ENCODE results near the gene ROCK1.
"Not testable (repeated sequence)": the region's sequence is repeated elsewhere in the genome, so short reads cannot be mapped to it uniquely, and the experiment has no call there.

The ROCK1 gene

DNA sequence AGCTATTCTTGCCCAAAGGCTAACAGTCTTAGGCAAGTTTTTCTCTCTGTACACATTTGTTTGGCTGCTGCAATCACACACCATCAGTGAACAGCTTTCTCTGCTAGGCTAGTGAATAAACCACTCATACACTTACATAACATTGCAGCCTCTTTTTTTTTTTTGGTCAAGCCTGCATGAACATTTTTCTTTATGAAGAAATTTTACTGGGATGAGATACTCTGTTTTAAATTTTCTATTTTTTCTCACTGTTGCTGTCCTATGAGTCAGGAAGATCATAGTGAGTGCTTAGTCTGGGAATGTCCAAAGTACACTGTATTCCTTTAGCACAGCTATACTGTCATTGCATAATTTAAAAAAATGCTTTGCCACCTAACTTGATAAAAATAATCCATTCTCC lies 58.5 kb downstream of the ROCK1 start:
- no peak for DNase-seq (ENCODE audit: low read depth in 2 of 2)

DNA sequence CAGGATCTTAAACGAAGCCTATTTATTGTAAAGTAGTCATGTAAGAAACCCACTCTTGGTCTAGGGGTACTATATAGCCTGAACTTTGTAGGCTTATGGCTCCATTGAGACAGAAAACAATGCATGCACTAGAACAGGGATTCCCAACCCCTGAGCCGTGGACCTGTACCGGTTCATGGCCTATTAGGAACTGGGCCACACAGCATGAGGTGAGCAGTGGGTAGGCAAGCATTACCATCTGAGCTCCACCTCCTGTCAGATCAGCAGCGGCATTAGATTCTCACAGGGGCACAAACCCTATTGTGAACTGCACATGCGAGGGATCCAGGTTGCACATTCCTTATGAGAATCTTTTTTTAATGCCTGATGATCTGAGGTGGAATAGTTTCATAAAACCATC lies 59.2 kb downstream of the ROCK1 start:
- DNase-seq (ENCODE audit: low read depth in 2 of 2): no peak

DNA sequence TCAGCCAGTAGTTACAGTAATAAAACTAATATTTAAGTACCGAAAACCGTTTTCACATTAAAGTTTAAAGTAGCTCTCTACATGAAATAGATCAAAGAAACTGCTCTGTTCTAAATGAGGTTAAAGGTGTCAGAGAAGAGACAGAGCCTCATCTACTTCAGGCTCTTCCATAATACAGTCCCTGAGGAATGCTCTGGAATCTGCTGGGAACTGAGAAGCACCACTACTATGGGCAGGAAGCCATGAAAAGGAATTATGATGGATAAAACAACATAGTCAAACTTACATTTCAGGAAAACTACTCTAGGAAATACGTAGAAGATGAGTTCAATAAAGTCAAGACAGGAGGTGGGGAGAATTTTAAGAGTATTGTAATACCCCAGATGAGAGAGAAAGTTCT lies 60.0 kb downstream of the ROCK1 start:
- no peak for DNase-seq (ENCODE audit: low read depth in 2 of 2)

DNA sequence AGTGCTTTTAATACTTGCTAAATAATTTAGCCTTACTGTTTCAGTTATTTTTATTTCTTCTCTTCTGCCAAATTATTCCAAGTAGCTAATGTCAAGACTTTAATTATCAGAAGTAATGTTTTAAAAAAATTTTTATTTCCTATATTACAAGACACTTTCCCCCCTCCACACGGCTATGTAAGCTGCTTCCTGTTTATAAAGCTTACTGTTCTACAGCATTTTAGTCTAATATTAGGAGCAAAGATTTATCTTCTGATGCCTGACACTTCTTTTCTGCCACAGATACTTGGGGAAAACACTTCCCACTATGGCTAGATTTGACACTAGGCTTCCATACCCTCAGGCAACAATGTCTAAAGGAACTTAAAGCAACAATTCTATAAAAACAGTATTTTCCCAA lies 62.3 kb downstream of the ROCK1 start:
- no peak for DNase-seq (ENCODE audit: low read depth in 2 of 2)

DNA sequence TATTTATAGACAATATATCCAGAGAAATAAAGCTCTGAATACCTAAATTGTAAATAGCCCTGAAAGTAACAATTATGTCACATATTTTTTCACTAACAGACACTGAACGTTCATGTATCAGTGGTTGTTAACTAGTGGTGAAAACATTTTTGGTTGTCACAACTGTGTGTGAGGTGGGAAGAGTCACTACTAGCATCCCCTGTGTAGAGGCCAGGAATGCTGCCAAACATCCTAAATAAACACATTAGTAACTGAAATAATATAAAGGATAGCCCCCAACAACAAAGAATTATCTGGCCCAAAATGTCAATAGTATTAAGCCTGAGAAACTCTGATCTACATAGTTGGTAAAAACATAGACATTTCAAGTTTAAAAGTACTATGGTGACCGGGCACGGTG lies 64.5 kb downstream of the ROCK1 start:
- DNase-seq (ENCODE audit: low read depth in 2 of 2): no peak

DNA sequence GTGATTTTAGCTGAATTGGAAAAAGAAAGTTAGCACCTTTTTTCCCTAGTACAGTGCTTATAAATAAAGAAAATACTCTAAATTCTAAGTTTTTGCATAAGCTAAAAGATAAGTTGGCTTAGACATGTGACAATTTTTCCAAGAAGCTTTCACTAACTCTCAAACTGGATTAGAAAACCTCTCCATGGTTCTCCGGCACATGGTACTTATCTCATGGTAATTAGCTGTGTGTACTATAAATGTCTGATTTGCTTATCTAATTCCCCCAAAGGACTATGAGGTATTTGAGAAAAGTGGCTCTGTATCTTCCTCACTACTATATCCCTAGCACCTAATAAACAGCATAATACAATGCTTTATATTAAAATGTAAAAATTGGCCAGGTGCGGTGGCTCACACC lies 71.1 kb downstream of the ROCK1 start:
- DNase-seq (ENCODE audit: low read depth in 2 of 2): no peak

DNA sequence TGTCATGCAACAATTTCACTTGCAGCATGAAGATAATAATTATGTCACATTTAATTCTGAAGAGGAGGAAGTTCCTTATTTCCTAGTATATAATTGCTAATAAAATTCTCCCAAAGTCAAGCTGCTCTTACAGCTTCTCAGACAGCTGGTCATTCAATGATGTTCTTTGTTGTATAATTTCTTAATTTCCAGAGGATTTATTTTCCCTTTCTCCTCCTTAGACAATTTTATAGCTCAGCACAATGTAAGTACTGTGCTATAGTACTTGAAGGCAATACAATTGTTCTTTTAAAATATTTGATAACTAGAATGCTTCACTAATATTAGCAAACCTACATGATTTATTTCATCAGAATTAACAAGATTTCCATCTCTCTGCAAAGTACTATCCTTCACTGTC lies 73.4 kb downstream of the ROCK1 start:
- no peak for DNase-seq (ENCODE audit: low read depth in 2 of 2)

DNA sequence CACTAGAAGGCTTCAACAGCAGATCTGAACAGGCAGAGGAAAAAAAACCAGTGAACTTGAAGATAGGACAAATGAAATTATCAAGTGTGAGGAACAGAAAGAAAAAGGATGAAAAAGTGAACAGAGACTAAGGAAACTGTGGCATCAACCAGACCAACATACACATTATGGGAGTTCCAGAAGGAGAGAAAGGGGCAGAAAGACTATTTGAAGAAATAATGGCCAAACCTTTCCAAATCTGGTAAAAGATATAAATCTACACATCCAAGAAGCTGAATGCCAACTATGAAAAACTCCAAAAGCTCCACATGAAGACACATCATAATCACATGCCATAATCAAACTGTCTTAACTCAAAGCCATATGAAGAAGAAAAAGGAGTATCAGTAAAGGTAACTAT lies 79.8 kb downstream of the ROCK1 start:
- DNase-seq (ENCODE audit: low read depth in 2 of 2): no peak

DNA sequence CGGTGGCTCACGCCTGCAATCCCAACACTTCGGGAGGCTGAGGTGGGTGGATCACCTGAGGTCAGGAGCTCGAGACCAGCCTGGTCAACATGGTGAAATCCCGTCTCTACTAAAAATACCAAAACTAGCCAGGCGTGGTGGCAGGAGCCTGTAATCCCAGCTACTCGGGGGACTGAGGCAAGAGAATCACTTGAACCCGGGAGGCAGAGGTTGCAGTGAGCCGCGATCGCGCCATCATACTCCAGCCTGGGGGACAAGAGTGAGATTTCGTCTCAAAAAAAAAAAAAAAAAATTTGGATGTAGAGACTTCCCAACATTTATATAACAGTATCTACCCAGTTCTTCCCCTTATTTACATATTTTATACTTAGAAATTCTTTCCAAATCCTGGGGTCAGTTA lies 93.4 kb downstream of the ROCK1 start:
- DNase-seq (ENCODE audit: low read depth in 2 of 2): not testable (repeated sequence)

DNA sequence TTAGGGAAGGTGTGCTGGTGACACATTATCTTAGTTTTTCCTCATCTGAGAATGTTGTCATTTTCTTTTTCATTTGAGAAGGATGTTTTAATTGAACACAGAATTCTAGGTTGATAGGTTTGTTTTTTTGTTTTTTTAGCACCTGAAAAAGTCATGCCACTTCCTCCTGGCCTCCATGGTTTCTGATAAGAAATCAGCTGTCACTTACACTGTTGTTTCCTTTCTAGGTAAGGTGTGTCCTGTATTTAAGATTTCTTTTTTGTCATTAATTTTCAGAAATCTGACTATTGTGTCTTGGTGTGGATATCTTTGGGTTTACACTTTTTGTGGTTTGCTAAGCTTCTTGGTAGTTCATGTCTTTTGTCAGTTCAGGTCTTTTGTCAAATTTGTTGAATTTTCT lies 99.3 kb downstream of the ROCK1 start:
- no peak for DNase-seq (ENCODE audit: low read depth in 2 of 2)

DNA sequence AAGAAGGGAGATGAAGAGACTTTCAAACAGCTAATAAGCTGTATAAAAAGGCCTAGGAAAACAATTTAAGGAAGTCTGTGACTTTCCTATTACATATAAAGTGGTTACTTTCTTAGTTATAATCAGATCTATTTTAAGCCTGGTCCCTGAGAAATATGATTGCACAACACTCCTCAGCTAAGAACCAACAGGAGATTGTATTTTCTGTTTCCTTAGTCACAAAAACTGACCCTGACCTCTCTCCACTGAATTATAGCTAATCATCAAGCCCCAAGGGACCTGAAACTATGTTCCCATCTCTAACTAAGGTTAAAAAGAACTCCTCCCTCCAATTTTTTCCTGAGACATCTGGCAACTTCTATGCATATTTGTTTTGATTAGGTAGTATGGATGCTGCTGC lies 106.9 kb downstream of the ROCK1 start:
- no peak for DNase-seq (ENCODE audit: low read depth in 2 of 2)

DNA sequence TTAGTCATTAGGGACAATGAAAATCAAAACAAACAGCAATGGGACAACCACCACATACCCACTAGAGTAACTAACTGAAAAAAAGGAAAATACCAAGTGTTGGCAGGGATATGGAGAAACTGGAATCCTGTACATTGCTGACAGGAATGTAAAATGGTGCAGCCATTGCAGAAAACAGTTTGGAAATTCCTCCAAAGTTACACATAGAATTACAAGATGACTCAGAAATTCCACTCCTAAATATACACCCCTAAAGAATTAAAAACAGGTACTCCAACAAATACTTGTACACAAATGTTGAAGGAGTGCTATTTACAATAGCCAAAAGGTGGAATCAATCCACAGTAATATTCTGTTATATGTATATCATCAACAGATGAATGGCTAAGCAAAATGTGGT lies 110.9 kb downstream of the ROCK1 start:
- no peak for DNase-seq (ENCODE audit: low read depth in 2 of 2)

DNA sequence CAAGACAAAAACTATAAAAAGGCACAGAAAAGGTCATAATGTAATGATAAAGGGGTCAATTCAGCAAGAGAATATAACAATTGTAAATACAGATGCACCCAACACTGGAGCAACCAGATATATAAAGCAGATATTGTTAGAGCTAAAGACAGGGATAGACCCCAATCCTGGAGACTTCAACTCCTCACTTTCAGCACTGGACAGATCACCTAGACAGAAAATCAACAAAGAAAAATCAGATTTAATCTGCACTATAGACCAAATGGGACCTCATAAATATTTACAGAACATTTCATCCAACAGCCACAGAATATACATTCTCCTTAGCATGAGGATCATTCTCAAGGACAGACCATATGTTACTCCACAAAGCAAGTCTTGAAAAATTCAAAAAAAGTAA lies 114.2 kb downstream of the ROCK1 start:
- DNase-seq (ENCODE audit: low read depth in 2 of 2): no peak

DNA sequence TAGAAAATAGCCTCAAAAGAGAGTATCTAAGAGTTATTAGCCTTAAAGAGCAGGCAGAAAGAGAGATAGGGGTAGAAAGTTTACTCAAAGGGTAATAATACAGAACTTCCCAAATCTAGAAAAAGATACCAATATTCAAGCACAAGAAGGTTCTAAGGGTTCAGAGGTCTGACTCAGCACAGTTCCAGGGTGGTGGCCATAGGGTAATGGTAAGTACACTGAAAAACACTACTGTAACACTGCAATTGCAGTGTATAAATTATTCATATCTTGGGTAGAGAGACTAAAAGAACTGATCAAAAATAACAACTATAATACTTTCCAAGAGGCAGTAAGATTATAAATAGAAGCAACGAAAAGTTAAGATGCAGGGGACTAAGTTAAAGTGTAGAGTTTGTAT lies 115.2 kb downstream of the ROCK1 start:
- no peak for DNase-seq (ENCODE audit: low read depth in 2 of 2)

DNA sequence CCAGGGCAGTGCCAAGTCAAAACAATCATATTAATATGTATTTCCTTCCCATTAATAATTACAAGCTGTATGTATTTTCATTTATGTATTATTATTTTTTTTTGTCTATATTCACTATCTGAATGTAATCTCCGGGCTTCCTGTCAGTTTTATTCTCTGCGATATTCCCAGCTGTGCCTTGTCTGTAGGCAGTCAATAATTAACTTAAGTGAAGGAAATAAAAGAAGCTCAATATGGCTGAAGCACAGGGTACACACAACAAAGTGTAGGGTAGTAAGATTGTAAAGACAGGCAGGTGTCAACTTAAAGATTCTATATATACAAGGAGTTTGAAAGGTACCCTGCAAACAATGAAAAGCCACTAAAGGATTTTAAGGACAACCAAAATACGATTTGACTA lies 122.9 kb downstream of the ROCK1 start:
- no peak for DNase-seq (ENCODE audit: low read depth in 2 of 2)

DNA sequence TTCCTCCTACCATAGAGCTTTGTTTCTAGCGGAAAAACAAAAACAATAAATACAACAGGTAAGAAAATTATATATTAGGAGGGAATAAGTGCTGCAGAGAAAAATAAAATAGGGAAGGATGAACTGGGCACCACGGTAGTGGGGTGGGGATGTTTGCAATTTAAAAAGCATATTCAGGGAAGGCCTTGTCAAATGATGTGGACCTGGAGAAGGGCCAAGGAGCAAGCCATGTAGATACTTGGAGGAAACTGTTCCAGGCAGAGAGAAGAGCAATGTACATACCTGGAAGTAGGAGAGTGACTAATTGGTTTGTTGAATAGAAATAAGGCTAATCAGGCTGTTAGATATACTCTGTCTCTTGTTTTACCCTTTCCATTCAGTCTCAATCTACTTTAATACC lies 136.5 kb downstream of the ROCK1 start:
- DNase-seq (ENCODE audit: low read depth in 2 of 2): no peak

DNA sequence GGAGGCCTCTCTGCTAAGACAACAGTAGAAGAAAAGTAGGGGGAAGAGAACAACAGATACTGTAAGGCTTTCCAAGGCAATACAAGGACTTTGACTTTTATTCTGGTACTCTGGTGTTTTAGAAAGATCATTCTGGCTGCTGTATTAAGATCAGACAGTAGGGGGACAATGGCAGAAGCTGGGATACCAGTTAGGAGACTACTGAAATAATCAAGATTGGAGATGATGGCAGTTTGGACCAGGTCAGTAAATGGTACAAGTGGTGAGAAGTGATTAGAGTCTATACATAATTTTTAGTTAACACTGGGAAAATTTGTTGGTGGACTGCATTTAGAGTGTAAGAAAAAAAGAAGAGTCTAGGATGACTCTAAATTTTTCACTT lies 139.7 kb downstream of the ROCK1 start:
- DNase-seq (ENCODE audit: low read depth in 2 of 2): no peak

DNA sequence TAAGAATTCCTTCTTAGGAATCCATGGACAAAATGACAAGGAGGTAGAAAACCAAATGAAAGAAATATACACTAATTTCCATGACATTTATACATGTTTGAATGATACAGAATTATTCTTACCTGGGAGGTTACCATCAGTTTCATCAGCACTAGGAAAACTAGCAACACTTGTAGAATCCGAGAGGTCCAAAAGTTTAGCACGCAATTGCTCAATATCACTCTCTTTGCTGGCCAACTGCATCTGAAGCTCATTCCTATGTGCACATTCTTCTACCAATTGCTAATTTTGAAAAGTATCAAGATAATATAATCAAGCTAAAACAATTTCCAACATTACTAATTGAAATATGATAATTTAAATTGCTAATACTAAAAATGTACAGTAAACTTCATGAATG lies 144.8 kb downstream of the ROCK1 start:
- no peak for DNase-seq (ENCODE audit: low read depth in 2 of 2)

DNA sequence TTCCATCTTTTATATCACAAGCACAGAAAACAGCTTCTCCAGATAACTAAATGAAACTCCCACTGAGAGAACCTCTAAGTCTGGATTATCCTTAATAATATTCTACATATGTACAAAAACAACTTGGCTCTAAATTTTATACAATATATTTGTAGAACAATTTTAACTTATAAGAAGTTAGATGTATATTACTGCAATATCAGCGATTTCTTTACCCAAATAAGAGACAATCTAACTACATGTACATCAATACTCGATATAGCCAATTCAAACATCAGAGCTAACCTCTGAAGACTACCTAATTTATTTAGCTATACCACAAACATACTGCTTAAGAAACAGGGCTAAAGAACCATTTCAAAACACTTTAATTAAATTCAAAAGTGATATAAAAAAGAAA lies 148.6 kb downstream of the ROCK1 start:
- DNase-seq (ENCODE audit: low read depth in 2 of 2): no peak

DNA sequence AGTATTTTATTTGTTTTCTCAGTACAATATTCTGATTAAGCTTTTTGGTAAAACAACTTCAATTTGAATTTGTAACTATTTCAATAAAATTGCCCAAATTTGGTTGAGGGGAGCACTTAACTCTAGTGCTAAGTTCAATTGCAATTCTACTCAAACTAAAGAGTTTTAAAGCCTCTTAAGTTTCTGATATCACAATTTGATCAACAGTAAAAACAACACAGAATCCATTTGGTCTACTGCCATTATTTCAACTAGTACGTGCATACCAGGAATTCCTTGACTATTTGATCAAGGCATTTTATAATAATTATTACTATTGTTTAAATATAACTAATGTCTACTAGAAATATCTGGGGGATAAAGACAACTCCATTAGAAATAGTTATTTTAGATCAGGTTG lies 150.9 kb downstream of the ROCK1 start:
- DNase-seq (ENCODE audit: low read depth in 2 of 2): no peak

DNA sequence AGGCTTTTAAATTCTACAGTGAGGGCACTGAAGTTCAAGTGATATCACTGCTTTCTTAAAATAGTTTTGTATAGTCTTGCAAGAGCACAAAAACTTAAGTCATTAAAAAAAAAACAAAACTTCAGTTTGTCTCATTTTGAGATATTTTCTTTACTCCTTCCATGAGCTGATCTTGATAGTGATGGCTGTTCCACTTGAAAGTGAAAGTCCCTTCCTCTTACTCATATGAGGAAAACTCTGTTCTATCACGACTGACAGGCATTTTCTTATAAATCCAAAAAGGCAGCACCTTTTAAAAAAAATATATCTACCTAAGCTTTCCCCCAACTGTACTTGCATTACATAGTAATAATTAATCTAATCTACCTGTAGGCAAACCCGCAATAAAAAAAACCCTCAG lies 160.8 kb downstream of the ROCK1 start:
- DNase-seq (ENCODE audit: low read depth in 2 of 2): not testable (repeated sequence)

All from stimulated activated CD8-positive, alpha-beta memory T cell treated with anti-CD3 and anti-CD28 coated beads, Interleukin-2, amount 100 ng/mL, for 1 hour (primary cell).